ENCODE data around the gene ZNF341.
A peak's percentile ranks its signal among the peaks of the same experiment; 100 is the strongest.

Gene ZNF341

DNA sequence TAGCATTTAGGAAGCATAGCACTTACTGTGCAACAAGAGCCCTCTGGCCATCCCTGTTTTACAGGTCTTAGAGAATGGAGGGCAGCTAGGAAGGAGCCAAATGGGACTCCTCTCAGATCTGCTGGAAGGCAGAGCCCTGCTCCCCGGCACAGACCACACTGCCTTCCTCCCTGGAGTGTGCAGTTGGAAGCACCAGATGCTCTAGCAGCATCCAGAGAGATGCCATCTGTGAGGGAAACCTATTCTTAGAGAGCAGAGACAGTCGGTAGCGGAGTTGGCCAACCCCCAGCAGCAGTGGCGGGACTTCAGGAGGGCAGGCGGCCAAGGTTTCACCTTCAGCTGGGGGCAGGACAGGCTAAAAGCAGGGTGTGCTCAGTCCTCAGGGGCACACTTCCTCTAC lies 28.9 kb upstream of the ZNF341 start:
- no peak for DNase-seq

DNA sequence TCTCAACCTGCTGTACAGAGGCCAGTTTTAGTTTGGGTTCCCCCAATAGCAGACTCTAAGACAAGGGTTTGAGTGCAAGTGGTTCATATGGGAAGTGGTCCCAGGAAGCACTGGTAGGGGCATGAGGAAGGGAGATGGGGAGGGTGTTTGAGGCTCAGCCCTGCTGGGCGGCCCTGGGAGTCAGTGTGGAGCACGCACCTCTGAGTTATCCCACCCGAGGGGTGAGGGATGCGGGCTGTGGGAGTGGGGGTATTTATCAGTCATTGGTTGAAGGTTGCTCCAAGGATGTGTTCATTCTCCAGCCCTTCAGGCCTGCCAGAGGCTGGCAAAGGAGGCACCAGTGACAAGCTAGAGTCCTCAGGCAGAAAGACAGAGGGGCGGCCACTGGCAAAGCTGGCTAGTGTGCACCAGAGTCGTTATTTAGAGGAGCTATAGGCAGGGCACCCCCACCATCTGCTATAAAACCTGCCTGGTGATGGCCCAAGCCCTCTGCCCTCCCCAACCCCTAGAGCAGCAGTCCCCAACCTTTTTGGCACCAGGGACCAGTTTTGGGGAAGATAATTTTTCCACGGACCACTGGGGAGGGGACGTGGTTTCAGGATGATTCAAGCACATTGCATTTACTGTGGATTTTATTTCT lies 28.2 kb upstream of the ZNF341 start:
- no peak for DNase-seq

DNA sequence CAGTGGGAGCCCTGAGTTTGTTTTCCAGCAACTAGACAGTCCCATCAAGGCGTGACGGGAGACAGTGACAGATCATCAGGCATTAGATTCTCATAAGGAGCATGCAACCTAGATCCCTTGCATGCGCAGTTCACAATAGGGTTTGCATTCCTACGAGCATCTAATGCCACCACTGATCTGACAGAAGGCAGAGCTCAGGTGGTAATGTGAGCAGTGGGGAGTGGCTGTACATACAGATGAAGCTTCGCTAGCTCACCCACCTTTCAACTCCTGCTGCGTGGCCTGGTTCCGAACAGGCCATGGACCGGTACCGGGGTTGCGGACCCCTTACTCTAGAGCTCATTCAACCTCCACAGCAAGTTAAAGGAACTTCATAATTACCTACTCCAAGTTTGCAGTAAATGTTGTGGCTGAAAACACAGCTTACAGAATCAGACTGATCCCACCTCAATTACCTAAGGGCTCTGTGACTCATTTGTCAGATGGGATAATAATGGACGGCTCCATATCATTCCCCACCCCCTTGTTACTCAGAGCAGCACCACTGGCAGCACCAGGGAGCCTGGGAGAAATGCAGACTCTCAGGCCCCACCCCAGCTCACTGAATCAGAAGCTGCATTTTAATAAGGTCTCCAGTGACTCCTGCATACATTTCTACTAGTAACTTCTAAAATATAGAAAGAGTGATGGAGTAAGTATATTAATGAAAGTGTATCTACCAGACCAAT lies 27.4 kb upstream of the ZNF341 start:
- no peak for DNase-seq

DNA sequence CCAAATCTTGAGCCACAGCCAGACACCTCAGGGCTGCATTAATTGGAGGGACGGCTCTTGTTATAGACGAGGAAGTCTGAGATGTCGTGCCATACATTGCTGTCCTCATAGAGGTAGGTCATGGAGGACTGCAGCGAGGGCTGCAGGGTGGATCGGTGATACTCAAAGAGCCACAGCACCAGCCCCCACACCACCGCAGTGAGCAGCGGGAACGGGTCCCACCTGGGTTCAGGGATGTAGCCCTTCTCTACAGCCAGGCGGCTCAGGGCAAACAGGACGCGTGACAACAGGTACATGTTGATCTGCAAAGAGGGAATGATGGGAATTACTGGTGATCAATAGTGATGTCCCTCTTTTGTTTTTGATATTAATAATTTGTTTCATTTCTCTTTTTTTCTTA lies 24.1 kb upstream of the ZNF341 start:
- DNase-seq: no peak

DNA sequence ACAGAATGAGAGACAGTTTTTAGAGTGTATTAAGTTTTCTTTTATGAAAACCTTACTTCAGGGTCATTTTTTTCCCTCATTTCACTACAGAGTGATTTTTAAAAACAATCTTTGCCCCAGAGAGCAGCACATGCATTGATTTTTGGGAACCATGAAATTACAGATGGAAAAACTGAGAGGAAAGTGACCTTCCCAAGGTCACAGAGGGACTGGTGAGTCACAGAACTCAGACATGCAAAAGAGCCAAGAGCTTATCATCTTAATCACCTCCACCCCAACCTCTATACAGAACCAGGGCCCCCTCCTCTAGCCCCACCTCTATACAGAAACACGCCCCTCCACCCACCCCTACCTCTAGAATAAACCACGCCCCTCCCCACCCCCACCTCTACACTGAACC lies 22.4 kb upstream of the ZNF341 start:
- DNase-seq: no peak

DNA sequence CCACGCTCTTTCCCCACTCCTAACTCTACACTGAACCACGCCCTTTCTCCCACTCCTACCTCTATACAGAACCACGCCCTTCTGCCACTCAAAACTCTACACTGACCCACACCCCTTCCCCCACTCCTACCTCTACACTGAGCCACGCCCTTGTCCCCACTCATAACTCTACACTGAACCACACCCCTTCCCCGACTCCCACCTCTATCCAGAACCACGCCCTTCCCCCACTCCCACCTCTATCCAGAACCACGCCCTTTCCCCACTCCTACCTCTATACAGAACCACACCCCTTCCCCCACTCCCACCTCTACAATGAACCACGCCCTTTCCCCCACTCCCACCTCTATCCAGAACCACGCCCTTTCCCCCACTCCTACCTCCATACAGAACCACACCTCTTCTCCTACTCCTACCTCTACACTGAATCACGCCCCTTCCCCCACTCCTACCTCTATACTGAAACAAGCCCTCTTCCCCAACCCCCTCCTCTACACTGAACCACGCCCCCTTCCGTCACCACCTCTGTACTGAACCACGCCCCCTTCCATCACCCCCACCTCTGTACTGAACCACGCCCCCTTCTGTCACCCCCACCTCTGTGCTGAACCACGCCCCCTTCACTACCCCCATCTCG lies 21.8 kb upstream of the ZNF341 start:
- DNase-seq: no peak

DNA sequence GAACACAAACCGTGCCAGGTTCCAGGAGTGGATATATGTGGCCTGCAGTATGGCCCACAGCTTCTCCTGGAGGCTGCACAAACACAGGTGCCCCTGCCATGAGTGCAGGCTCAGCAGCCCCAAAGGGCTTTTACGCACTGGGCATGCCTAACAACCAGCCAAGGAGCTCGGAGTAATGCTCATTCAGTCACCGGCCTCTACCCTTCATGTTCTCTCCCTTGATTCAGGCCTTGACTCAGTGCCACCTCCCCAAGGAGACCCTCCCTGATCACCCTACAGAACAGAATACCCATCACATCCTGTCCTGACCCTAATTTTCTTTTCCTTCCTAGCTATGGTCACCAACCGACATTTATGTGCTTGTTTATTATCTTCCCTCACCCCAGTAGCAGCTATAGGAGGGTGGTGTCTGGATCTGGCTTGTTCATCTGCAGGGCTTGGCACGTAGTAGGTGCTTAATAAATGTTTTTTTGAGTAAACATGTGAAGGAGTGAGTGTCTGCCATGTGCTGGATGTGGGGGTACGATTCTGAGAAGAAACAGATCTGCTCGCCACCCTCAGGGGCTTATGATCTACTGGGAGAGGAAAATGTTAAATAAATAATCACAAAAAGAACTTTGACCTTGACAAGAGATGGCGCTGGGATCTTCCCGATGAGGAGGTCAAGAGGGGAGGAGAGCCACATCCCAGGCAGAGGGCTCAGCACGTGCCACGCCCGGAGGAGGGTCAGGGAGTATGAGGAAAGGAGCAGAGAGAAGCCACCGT lies 20.9 kb upstream of the ZNF341 start:
- no peak for DNase-seq

DNA sequence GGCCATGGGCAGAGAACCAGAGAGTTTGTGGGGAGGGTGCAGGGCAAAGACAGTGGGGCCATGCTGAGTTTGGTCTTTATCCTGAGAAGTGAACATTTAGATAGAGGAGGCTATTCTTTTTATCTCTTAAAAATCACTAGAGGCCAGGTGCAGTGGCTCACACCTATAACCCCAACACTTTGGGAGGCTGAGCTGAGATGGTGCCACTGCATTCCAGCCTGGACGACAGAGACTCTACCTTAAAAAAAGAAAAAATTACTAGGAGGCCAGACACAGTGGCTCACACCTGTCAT lies 20.4 kb upstream of the ZNF341 start:
- no peak for DNase-seq

DNA sequence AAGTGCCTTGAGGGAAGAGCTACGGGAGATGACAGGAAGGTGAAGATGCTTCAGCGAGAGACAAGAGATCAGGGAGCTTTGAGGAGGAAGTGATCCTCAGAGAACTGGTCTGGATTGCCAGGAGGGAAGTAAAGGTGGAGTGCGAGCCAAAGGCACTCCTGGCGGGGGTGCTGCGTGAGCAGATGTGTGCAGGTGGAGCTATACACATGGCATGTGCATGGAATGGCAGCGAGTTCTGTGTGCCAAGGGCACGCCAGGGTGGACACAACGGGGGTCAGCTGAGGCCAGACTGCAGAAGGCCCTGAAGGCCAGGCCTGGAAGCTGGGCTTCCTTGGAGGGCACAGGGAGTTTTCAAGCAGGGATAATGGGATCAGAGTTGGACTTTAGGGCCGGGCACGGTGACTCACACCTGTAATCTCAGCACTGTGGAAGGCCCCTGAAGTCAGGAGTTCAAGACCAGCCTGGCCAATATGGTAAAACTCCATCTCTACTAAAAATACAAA lies 17.9 kb upstream of the ZNF341 start:
- no peak for DNase-seq

DNA sequence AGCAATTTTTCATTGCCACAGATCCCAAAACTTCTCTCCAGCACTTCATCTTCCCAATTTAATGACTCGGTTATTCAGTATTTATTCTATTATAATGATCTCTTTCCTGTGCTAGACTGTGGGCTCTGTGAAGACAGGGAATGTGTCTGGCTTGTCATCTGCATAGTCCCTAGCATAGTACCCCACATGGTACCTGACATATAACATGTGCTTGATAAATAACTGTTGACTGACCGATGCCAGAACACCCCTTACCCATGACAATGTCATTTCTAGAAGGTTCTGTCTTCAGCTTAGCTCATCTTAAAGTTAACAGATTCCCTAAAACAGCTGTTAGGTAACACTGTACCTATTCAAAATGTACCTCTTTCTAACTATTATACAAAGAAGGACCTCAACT lies 15.3 kb upstream of the ZNF341 start:
- DNase-seq: no peak

DNA sequence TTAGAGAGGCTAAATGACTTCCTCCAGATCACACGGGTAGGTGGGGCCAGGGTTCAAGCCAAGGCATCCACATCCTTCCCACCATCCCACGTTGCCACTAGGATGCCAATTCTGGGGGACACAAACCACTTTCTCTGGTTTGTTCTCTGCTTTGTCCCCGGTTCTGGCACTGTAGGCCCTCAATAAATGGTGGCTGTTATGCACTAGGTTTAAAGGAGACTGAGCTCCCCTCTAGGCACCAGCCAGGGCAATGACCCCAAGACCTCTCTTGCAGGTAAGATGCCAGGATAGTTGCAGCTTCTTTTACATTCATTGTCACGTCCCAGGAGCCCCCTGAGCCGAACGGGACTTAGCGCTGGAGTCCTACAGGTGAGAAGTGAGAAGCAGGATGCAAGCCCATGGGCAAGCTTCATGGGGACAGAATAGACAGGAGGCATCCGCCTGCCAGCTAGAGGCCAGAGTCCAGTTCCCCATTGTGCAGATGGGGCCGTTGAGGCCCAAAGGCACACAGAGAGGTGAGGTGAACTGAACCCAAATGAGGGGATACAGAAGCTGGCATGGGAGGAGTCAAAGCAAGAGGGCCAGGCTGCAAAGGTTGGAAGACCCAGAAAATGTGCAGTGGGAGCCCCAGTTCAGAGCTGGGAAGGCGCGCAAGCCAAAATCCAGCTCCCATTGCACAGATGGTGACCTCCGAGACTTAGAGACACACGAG lies 12.4 kb upstream of the ZNF341 start:
- DNase-seq: peak in 1 of 3 experiments; percentile 65

DNA sequence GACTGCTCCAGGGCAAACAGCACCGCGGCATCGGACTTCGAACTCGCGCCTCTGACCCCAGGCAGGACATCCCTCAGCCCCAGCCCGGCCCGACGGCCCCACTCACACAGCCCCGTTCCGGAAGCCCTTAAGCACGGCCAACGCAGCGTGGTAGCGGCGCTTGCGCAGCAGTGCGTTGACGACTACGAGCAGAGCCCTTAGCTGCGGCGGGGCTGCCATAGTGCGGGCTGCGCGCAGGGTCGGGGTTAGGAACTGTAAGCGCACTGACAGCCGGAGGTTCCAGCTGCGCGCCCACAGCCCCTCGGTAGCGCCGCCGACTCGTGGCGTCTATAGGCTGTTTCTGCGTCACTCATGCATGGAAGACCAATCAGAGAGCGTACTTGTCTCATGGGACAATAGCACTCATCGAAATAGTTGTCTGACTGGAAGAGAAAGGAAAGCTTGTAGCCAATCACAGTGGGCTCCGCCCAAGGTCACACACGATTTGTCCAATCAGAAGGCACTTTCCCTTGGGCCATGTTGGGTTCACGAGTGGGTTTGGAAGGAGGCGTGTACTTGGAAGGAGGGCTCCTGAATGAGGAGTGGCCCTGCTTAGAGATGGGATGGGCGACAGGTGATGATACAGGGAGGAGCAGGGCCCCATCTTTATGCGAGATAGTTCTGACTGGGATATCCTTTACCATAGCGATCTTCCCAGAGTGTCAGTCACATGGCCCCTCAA lies 11.6 kb upstream of the ZNF341 start, which contains the start of gene PXMP4:
Gene PXMP4 (minus strand): TSS at position 322 of the 721 bp plus-strand sequence. CDS start 103 bp downstream, at position 219.
- peak; percentile 95 to 100 (median 98) for DNase-seq

DNA sequence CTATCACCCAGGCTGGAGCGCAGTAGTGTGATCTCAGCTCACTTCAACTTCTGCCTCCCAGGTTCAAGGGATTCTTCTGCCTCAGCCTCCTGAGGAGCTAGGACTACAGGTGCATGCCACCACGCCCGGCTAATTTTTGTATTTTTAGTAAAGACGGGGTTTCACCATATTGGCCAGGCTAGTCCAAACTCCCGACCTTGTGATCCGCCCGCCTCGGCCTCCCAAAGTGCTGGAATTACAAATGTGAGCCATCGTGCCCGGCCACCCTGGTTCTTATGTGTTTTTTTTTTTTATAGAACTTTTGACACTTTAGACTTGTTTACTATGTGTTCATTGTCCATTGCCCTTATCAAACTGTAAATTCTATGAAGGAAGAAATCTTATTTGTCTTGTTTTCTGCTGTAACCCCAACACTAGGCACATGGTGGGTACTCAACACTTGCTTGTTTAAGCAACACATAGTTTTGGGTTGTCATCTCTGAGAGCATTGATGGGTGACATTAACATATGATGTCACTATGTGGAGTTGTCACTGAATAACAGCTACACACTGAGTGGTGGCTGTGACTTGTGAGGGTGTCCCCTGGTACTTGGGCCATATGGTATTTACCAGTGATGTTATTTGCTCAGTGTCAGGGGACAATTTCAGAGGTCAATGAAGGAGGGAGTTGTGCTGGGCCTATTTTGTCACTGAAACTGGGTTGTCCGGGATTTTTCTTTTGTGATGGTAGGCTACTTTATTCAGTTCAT lies 10.2 kb upstream of the ZNF341 start:
- DNase-seq: no peak

DNA sequence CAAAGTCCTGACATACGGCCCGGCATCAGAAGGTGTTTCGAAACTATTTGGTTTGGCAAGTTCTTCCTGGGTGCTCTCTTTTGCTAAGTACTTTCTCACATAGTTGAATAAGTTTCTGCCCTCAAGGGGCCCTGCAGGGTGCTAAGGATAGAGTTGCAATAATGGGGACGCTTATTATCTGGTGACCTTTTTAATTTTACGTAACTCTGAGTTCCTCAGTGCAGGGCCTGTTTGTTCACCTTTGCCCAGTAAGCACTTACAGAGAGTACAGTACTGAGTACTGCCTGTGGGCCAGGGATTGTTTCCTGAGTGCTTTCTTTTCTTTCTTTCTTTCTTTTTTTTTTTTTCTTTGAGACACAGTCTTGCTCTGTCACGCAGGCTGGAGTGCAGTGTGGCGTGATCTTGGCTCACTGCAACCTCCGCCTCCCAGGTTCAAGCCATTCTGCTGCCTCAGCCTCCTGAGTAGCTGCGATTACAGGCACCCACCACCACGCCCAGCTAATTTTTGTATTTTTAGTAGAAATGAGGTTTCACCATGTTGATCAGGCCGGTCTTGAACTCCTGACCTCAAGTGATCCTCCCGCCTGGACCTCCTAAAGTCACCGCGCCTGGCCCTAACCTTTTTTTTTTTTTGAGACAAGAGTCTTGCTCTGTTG lies 7.2 kb upstream of the ZNF341 start:
- DNase-seq: no peak

DNA sequence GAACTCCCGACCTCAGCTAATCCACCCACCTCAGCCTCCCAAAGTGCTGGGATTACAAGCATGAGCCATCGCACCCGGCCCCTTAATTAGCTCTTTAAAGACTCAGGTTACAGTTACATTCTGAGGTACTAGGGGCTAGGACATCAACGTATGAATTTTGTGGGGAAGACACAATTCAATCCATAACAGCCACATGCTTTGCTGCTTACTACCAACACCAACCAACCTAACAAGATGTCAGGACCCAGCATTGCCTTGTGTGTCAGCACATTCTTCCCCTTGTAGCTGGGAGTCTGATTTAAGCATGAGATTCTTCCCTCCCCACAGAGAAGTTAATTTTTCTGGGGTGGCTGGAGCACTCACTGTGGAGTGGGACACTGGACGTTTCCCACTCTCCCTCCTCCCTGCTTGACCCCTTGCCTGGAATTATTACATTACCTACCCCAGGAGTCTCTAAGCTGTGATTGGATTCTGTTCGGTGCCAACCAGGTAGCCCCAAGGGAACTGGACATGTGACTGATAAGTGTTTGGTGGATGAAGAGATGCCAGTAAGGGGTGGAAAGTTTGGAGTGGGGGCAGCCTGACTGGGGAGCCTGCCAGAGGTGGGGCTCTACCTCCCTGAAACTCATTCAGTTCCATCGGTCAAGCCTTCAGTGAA lies 6.1 kb upstream of the ZNF341 start:
- DNase-seq: no peak

DNA sequence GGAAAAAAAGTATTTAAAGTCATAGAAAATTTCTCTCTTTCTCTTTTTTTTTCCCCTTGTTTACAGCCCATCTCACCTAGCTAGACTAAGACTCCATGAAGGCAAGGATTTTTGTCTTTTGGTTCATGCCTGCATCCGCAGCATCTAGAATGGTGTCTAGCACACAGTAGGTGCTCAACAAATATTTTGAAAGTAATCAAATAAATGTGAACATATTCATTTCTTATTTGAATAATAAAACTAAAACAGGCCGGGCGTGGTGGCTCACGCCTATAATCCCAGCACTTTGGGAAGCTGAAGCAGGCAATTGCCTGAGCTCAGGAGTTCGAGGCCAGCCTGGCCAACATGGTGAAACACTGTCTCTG lies 4.7 kb upstream of the ZNF341 start:
- no peak for DNase-seq

DNA sequence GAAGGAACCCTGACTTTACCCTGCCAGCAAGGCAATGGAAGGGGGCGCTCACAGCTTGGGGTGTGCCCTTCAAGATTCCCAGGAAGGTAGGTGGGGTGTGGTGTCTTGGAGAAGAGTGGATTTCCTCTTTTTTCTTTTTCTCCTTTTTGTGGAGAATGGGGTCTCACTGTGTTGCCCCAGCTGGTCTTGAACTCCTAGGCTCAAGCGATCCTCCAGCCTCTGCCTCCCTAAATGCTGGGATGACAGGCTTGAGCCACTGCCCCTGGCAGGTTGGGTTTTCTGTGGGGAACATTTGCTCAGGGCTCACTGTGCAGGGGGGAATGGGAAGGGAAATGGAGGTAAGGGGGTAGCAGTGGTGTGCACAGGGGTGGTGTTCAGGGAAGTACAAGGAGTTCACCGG lies 4.0 kb upstream of the ZNF341 start:
- DNase-seq: no peak

DNA sequence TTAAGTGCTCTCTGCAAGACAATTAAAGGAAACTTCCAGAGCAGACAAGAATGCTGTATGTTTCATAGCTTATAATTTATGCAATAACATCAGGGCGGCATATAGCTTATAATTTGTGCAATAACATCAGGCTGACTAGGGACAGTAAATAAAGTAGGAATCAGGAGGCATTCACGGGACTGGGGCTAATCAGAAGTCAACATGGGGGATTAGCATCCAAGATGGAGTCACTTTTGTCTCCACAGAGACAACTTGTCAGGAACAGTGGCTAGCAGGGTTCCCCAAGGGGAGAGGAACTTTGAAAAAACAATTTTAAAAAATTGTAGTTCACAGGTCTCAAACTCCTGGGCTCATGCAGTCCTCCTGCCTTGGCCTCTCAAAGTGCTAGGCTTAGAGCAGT lies 3.3 kb upstream of the ZNF341 start:
- DNase-seq: no peak

DNA sequence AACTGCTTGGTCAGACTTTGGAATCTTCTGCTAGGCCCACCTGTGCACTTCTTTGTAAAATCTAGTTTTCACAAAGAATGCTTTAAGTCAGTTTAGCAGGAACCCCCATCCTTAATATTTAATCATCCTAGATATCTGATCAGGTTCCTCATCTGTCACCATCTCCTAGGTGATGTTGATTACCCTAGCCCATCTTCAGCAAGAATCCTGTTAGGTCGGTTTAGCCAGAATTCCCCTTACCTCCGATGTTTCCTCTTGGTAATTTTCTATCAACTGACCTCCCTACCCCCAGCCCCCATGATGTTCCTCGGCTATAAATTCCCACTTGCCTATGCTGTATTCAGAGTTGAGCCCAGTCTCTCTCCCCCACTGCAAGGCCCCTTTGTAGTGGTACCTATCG lies 2.7 kb upstream of the ZNF341 start:
- no peak for DNase-seq

DNA sequence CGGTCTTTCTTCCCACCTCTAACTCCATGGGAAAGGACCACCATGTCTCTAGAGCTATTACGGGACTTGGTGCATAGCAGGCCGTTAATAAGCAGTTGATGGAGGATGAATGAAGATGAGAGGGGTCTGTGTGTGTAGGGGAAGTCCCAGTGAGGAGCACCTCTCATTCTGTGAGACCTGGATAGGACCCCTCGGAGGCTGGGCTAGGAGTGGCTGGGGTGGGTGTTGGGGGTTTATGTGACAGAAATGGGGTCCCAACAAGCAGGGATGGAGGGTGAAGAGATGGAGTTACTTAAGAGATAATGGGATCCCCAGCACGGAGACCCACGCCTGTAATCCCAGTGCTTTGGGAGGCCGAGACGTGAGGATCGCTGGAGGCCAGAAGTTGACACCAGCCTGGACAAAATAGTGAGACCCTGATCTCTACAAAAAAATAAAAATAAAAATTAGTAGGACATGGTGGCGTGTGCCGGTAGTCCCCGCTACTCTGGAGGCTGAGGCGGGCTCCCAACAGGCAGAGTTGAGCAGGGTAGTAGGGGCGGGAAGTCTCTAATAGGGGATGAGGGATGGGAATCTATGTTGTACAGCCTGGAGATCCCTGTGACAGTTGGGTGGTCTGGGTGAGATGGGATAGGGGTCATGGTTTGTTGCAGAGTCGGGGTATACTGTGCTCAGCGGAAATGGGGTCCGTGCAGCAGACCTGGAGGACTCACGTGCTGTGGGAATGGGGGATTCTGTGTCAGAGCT lies 677 bp upstream of the ZNF341 start:
- DNase-seq: no peak

Data from NCI-H1417 (cell line).